DOHH2 (cell line): ENCODE results near the gene SLC6A3.
"Not testable (repeated sequence)": the region's sequence is repeated elsewhere in the genome, so short reads cannot be mapped to it uniquely, and the experiment has no call there.

Experiments
- H3F3A ChIP-seq: fragments of 200-600 bp; sonication (generic), shearing (Covaris generic); 2 replicates; pipeline ENCODE4 v1.6.0; 2016; ENCODE audit warnings: antibody characterized with exemption, mild to moderate bottlenecking; ENCODE audit not compliant: control insufficient read depth, insufficient read depth
- H3K27ac ChIP-seq: fragments of 200-600 bp; sonication (generic); 2 replicates; pipeline ENCODE4 v1.5.1; 2014; ENCODE audit warnings: low read depth, mild to moderate bottlenecking, low read length, moderate library complexity
- H3K27me3 ChIP-seq: fragments of 200-600 bp; sonication (generic); 2 replicates; pipeline ENCODE4 v1.6.1; 2014; ENCODE audit warnings: mild to moderate bottlenecking, low read length, mixed read lengths; ENCODE audit not compliant: control insufficient read depth
- H3K36me3 ChIP-seq: fragments of 200-600 bp; sonication (generic); 2 replicates; pipeline ENCODE4 v1.6.1; 2014; ENCODE audit warnings: mild to moderate bottlenecking, low read length, moderate library complexity, mixed read lengths; ENCODE audit not compliant: control insufficient read depth
- H3K4me1 ChIP-seq: fragments of 200-600 bp; sonication (generic); 2 replicates; pipeline ENCODE4 v1.6.1; 2014; ENCODE audit warnings: mild to moderate bottlenecking, low read length, mixed read lengths; ENCODE audit not compliant: control insufficient read depth
- H3K4me2 ChIP-seq: fragments of 200-600 bp; sonication (generic); 2 replicates; pipeline ENCODE4 v1.6.0; 2014; ENCODE audit warnings: mild to moderate bottlenecking, low read length, moderate library complexity
- H3K4me3 ChIP-seq: fragments of 200-600 bp; sonication (generic); 2 replicates; pipeline ENCODE4 v1.5.1; 2014; ENCODE audit warnings: mild to moderate bottlenecking, low read length, mixed read lengths
- H3K79me2 ChIP-seq: fragments of 200-600 bp; sonication (generic); 2 replicates; pipeline ENCODE4 v1.6.1; 2014; ENCODE audit warnings: mild to moderate bottlenecking, low read length, mixed read lengths; ENCODE audit not compliant: control insufficient read depth
- H3K9me2 ChIP-seq: fragments of 200-600 bp; sonication (generic); replicated peaks from 2 replicates; pipeline ENCODE4 v1.6.1; 2014; ENCODE audit warnings: mild to moderate bottlenecking, low read length, mixed read lengths; ENCODE audit not compliant: control insufficient read depth
- H3K9me3 ChIP-seq: fragments of 200-600 bp; sonication (generic); 2 replicates; pipeline ENCODE4 v1.6.1; 2014; ENCODE audit warnings: antibody characterized with exemption, low read length, mixed read lengths; ENCODE audit not compliant: control insufficient read depth, insufficient read depth
- H4K20me1 ChIP-seq: fragments of 200-600 bp; sonication (generic); 2 replicates; pipeline ENCODE4 v1.6.0; 2014; ENCODE audit warnings: low read depth, mild to moderate bottlenecking, antibody characterized with exemption, low read length, moderate library complexity; ENCODE audit not compliant: control insufficient read depth, insufficient read depth
- EZH2phosphoT487 ChIP-seq: fragments of 200-600 bp; sonication (generic); IDR thresholded peaks from 2 replicates; pipeline ENCODE4 v1.6.1; 2017; ENCODE audit warnings: borderline replicate concordance, mild to moderate bottlenecking, antibody characterized with exemption, low read length, moderate library complexity, mixed read lengths
- TF ChIP-seq, protein P1 (sequence below): fragments of 200-600 bp; sonication (generic); IDR thresholded peaks from one replicate; pipeline ENCODE4 v1.5.1; 2014; ENCODE audit warnings: antibody characterized with exemption, mild to moderate bottlenecking, low read depth, low read length; ENCODE audit not compliant: poor library complexity, severe bottlenecking

Gene SLC6A3

DNA sequence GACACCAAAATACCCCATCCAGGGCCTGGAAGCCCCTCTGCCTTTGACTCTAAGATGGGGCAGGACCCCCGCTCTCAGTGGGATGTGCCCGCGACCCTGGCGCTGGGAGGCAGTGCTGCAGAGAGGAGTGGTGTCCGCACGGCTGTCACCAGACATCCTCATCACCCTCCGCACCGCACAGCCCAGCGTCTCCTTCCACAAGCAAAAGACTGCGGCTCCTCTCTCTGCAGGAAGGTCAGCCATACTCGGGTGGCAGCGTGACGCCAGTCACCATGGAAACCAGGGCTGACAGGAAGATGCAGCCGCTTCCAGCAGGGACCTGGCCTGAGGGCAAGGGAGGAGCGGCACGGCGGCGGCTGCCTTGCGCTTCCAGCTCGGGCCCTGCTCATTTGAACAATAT, 17.1 kb upstream of the SLC6A3 start:
- TF ChIP-seq, protein P1, sequence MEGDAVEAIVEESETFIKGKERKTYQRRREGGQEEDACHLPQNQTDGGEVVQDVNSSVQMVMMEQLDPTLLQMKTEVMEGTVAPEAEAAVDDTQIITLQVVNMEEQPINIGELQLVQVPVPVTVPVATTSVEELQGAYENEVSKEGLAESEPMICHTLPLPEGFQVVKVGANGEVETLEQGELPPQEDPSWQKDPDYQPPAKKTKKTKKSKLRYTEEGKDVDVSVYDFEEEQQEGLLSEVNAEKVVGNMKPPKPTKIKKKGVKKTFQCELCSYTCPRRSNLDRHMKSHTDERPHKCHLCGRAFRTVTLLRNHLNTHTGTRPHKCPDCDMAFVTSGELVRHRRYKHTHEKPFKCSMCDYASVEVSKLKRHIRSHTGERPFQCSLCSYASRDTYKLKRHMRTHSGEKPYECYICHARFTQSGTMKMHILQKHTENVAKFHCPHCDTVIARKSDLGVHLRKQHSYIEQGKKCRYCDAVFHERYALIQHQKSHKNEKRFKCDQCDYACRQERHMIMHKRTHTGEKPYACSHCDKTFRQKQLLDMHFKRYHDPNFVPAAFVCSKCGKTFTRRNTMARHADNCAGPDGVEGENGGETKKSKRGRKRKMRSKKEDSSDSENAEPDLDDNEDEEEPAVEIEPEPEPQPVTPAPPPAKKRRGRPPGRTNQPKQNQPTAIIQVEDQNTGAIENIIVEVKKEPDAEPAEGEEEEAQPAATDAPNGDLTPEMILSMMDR = no peak
- TF ChIP-seq EZH2phosphoT487 = no peak
- no peaks in the 10 kb centered on the region for H3K79me2 ChIP-seq
- H3K36me3 ChIP-seq = peaks cover 78% of the 10 kb centered on the region
- H3K4me3 ChIP-seq = no peak overlapping the region
- H4K20me1 ChIP-seq = no peaks in the 10 kb centered on the region
- 0 out of 2 replicates have a peak, but pooled peaks cover 5% of the 10 kb centered on the region for H3F3A ChIP-seq
- no peak overlapping the region for H3K27ac ChIP-seq
- no peak overlapping the region for H3K4me2 ChIP-seq
- no peaks in the 10 kb centered on the region for H3K4me1 ChIP-seq
- H3K9me2 ChIP-seq = no peaks in the 10 kb centered on the region
- peaks cover 7% of the 10 kb centered on the region; the same call in 1 of the 2 replicates for H3K9me3 ChIP-seq
- no peaks in the 10 kb centered on the region for H3K27me3 ChIP-seq

DNA sequence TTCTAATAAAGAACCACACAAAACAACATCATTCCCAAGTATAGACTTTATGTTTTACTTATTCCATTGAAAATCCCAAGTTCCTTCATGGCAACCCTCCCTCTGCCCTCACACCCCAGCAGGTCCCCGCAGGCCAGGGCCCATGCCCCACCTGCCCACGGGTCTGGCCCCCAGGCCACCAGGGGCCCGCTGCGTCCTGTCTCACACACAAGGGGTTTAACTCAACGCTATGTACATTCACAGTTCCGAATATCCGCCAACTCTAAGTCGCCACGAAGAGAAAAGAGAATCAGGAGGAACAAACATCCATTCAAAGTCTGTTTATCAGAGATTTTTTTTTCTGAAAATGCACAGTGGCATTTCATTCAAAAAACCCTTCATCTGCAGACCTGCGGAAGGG, 16.2 kb upstream of the SLC6A3 start:
- H4K20me1 ChIP-seq = no peaks in the 10 kb centered on the region
- H3K4me2 ChIP-seq = no peak overlapping the region
- peaks cover 17% of the 10 kb centered on the region; the same call in 1 of the 2 replicates for H3K9me3 ChIP-seq
- peaks cover 70% of the 10 kb centered on the region for H3K36me3 ChIP-seq
- no peaks in the 10 kb centered on the region for H3K4me1 ChIP-seq
- no peaks in the 10 kb centered on the region for H3K27me3 ChIP-seq
- no peak overlapping the region for H3K4me3 ChIP-seq
- no peak overlapping the region for H3K27ac ChIP-seq
- no peaks in the 10 kb centered on the region for H3K9me2 ChIP-seq
- 0 out of 2 replicates have a peak, but pooled peaks cover 5% of the 10 kb centered on the region for H3F3A ChIP-seq
- TF ChIP-seq, protein P1 = no peak
- TF ChIP-seq EZH2phosphoT487 = no peak
- no peaks in the 10 kb centered on the region for H3K79me2 ChIP-seq

DNA sequence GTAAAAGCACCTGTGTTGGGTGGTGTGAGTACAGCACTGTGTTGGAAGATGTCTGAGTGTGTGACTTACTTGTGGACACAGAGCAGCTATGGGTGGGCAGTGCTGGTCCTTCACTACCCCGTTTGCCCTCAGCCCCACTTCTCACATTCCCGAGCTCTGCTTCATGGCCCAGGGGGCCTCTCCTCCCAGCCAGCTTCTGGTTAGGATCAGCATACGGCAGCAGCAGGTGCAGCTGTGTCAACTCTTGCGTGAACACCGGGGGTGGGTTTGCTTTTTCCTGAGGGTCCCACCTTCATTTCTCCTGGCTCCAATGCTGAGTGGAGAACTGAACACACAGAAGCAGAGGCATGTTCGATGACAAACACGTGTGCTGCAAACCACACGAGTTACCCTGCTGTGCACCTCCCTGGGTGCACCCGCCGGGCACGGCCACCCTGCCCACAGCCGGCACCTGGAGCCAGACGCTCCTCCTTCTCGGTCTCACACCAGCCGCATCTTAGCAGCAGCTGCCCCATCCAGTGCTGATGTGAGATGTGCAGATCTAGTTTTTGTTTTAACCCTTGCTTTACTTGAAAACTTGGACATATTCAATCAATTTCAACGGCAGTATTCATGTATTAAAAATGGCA, 14.9 kb upstream of the SLC6A3 start:
- Histone ChIP-seq H3K4me1 (no peaks in the 10 kb centered on the region), H3K9me2 (no peaks in the 10 kb centered on the region), H3K27me3 (no peaks in the 10 kb centered on the region), H4K20me1 (no peaks in the 10 kb centered on the region), H3K4me2 (no peak overlapping the region), H3K9me3 (peaks cover 22% of the 10 kb centered on the region; the same call in 1 of the 2 replicates), H3F3A (0 out of 2 replicates have a peak, but pooled peaks cover 5% of the 10 kb centered on the region), H3K4me3 (no peak overlapping the region), H3K36me3 (peaks cover 58% of the 10 kb centered on the region), H3K27ac (no peak overlapping the region), H3K79me2 (no peaks in the 10 kb centered on the region)
- no peak for TF ChIP-seq EZH2phosphoT487

DNA sequence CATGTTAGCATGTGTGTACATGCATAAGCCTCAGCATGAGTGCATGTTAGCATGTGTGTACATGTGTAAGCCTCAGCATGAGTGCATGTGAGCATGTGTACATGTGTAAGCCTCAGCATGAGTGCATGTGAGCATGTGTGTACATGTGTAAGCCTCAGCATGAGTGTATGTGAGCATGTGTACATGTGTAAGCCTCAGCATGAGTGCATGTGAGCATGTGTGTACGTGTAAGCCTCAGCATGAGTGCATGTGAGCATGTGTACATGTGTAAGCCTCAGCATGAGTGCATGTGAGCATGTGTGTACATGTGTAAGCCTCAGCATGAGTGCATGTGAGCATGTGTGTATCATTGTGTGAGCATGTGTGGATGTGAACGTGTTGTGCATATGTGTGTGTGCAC, 14.2 kb upstream of the SLC6A3 start:
- not testable (repeated sequence) for H3K9me2 ChIP-seq, H3F3A ChIP-seq, H3K79me2 ChIP-seq, H3K27ac ChIP-seq, H3K4me1 ChIP-seq, H4K20me1 ChIP-seq, H3K4me2 ChIP-seq, H3K27me3 ChIP-seq, H3K4me3 ChIP-seq
- Histone ChIP-seq H3K36me3 (peaks cover 50% of the 10 kb centered on the region), H3K9me3 (peaks cover 22% of the 10 kb centered on the region; the same call in 1 of the 2 replicates)

DNA sequence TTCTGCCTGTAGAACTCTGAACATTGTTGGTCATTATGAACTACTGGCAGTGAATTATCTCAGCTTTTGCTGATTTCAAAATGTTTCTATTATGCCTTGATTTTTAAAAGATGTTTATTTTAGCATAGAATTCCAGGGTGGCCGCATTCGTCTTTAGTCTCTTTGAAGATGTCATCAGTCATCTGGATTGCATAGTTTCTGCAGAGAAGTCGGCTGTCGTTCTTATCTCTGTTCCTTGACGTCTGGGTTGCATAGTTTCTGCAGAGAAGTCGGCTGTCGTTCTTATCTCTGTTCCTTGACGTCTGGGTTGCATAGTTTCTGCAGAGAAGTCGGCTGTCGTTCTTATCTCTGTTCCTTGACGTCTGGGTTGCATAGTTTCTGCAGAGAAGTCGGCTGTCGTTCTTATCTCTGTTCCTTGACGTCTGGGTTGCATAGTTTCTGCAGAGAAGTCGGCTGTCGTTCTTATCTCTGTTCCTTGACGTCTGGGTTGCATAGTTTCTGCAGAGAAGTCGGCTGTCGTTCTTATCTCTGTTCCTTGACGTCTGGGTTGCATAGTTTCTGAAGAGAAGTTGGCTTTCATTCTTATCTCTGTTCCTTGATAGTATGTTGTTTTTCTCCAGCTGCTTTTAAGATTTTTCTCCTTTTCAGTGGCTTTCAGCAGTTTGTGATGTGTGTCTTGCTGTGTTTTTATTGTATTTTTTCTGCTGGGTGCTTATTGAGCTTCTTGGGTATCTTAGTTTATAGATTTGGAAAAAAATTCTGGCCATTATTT, 11.1 kb upstream of the SLC6A3 start:
- H3K4me3 ChIP-seq, H3K4me2 ChIP-seq, H3K79me2 ChIP-seq, H3F3A ChIP-seq, H3K4me1 ChIP-seq, H4K20me1 ChIP-seq, H3K9me2 ChIP-seq, H3K27ac ChIP-seq: not testable (repeated sequence)
- H3K9me3 ChIP-seq = peaks cover 38% of the 10 kb centered on the region
- peaks cover 11% of the 10 kb centered on the region; the same call in 1 of the 2 replicates for H3K27me3 ChIP-seq
- H3K36me3 ChIP-seq = peaks cover 19% of the 10 kb centered on the region
